Astrocyte (in vitro differentiated cells and primary cell): ENCODE measurements around the gene CBX8. TPM values are rescaled to one million over a fixed set of nuclear protein-coding genes. Genes with fewer than 3 reads are reported as not detected.

ENCODE experiments used
- DNase-seq: peaks from one replicate; pipeline ENCODE4 v3.0.0-alpha.2; 2010; ENCODE audit warnings: low read depth
- FAIRE-seq: peaks from 2 replicates; lab custom pipeline; 2011; peaks lifted over from hg19 to GRCh38; lab: Jason Lieb, UNC
- H2AFZ ChIP-seq: 2 replicates; pipeline ENCODE4 v1.6.0; 2012; ENCODE audit warnings: low read depth, low read length, inconsistent platforms
- H3K27ac ChIP-seq: 2 replicates; pipeline ENCODE4 v1.5.1; 2011; ENCODE audit warnings: low read depth, low read length, inconsistent platforms
- H3K27me3 ChIP-seq: 2 replicates; pipeline ENCODE4 v1.6.0; 2011; ENCODE audit warnings: low read length, inconsistent platforms; ENCODE audit not compliant: insufficient read depth
- H3K36me3 ChIP-seq: 2 replicates; pipeline ENCODE4 v1.5.1; 2011; ENCODE audit warnings: low read length, inconsistent platforms; ENCODE audit not compliant: insufficient read depth
- H3K4me1 ChIP-seq: 2 replicates; pipeline ENCODE4 v1.5.1; 2011; ENCODE audit warnings: low read length, inconsistent platforms; ENCODE audit not compliant: insufficient read depth
- H3K4me2 ChIP-seq: 2 replicates; pipeline ENCODE4 v1.6.0; 2012; ENCODE audit warnings: low read length, inconsistent platforms
- H3K4me3 ChIP-seq: 2 replicates; pipeline ENCODE4 v1.5.1; 2011; ENCODE audit warnings: low read depth, mild to moderate bottlenecking, low read length, inconsistent platforms; ENCODE audit not compliant: insufficient read depth
- H3K79me2 ChIP-seq: 2 replicates; pipeline ENCODE4 v1.6.0; 2012; ENCODE audit warnings: mild to moderate bottlenecking, low read length, inconsistent platforms; ENCODE audit not compliant: insufficient read depth
- H3K9ac ChIP-seq: 2 replicates; pipeline ENCODE4 v1.6.0; 2012; ENCODE audit warnings: mild to moderate bottlenecking, low read length, inconsistent platforms
- H3K9me3 ChIP-seq: 2 replicates; pipeline ENCODE4 v1.5.1; 2012; ENCODE audit warnings: low read depth, mild to moderate bottlenecking, low read length, inconsistent platforms; ENCODE audit not compliant: insufficient read depth
- H4K20me1 ChIP-seq: 2 replicates; pipeline ENCODE4 v1.6.0; 2012; ENCODE audit warnings: low read length, inconsistent platforms; ENCODE audit not compliant: insufficient read depth
- H3K27ac Mint-ChIP-seq: one replicate; pipeline ENCODE4 v1.8.0; 2021; ENCODE audit warnings: mild to moderate bottlenecking, mixed read lengths; ENCODE audit not compliant: unreplicated experiment
- H3K27me3 Mint-ChIP-seq: one replicate; pipeline ENCODE4 v1.8.0; 2021; ENCODE audit warnings: low read depth, mixed read lengths; ENCODE audit not compliant: unreplicated experiment
- H3K36me3 Mint-ChIP-seq: one replicate; pipeline ENCODE4 v1.8.0; 2021; ENCODE audit warnings: low read depth, mixed read lengths; ENCODE audit not compliant: unreplicated experiment
- H3K4me1 Mint-ChIP-seq: one replicate; pipeline ENCODE4 v1.8.0; 2021; ENCODE audit warnings: low read depth, mixed read lengths; ENCODE audit not compliant: unreplicated experiment
- H3K4me3 Mint-ChIP-seq: one replicate; pipeline ENCODE4 v1.8.0; 2021; ENCODE audit warnings: mild to moderate bottlenecking, moderate library complexity, mixed read lengths; ENCODE audit not compliant: unreplicated experiment
- H3K9me3 Mint-ChIP-seq: one replicate; pipeline ENCODE4 v1.8.0; 2021; ENCODE audit warnings: mild to moderate bottlenecking, mixed read lengths; ENCODE audit not compliant: unreplicated experiment
- EZH2 ChIP-seq: IDR thresholded peaks from 2 replicates; pipeline ENCODE4 v1.6.1; 2012; ENCODE audit warnings: mild to moderate bottlenecking, low read length, inconsistent platforms; ENCODE audit not compliant: insufficient read depth
- total RNA-seq: library from RNA; stranded (reverse); gene quantifications from 2 replicates; pipeline ENCODE4 v1.2.1, GENCODE V29; 2021
- TF ChIP-seq, protein P1 (sequence below): IDR thresholded peaks from 2 replicates; pipeline ENCODE4 v1.5.1; 2011; ENCODE audit warnings: low read depth, mild to moderate bottlenecking, inconsistent platforms, low read length, moderate library complexity; ENCODE audit not compliant: insufficient read depth

The CBX8 gene
- total RNA-seq, 1 donor from 2014 or later, result 3.4 TPM

DNA sequence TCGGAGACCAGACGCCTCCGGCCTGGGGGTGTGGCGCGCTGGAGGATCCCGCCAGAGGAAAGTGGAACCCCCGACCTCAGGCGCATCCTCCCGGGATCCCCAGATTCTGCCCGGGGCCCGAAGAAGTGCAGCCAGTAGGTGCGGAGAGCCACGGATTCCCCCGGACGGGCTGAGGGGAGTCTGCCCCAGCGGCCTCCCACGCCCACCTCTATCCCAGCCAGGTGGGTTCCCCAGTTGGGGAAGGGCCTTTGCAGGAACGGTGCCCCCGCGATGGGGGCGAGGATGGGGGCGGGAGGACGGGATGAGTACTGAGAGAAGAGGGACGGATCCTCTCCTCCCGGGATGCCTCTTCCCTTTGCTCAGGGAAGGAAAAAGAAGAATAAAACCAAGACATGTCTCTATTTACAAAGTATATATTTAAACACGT, 5.1 kb downstream of the CBX8 start:
- Mint-ChIP-seq H3K36me3 (peaks cover 2% of the 10 kb centered on the region), H3K9me3 (peaks cover 5% of the 10 kb centered on the region), H3K4me3 (no peak overlapping the region), H3K27ac (no peak overlapping the region), H3K4me1 (peaks cover 8% of the 10 kb centered on the region), H3K27me3 (peaks cover 41% of the 10 kb centered on the region)
- H3K27me3 ChIP-seq, result peaks cover 48% of the 10 kb centered on the region
- DNase-seq (no peak), FAIRE-seq (no peak)
- peaks cover 25% of the 10 kb centered on the region for H3K4me1 ChIP-seq
- H3K36me3 ChIP-seq, result no peaks in the 10 kb centered on the region
- H3K4me3 ChIP-seq, result no peak overlapping the region
- no peak overlapping the region for H2AFZ ChIP-seq
- H3K9me3 ChIP-seq, result no peaks in the 10 kb centered on the region
- peaks cover 31% of the 10 kb centered on the region for H4K20me1 ChIP-seq
- peaks cover 6% of the 10 kb centered on the region for H3K79me2 ChIP-seq
- H3K9ac ChIP-seq, result no peak overlapping the region
- no peak overlapping the region for H3K27ac ChIP-seq
- no peak overlapping the region for H3K4me2 ChIP-seq
- TF ChIP-seq EZH2, result no peak
- TF ChIP-seq, protein P1, sequence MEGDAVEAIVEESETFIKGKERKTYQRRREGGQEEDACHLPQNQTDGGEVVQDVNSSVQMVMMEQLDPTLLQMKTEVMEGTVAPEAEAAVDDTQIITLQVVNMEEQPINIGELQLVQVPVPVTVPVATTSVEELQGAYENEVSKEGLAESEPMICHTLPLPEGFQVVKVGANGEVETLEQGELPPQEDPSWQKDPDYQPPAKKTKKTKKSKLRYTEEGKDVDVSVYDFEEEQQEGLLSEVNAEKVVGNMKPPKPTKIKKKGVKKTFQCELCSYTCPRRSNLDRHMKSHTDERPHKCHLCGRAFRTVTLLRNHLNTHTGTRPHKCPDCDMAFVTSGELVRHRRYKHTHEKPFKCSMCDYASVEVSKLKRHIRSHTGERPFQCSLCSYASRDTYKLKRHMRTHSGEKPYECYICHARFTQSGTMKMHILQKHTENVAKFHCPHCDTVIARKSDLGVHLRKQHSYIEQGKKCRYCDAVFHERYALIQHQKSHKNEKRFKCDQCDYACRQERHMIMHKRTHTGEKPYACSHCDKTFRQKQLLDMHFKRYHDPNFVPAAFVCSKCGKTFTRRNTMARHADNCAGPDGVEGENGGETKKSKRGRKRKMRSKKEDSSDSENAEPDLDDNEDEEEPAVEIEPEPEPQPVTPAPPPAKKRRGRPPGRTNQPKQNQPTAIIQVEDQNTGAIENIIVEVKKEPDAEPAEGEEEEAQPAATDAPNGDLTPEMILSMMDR, result no peak

DNA sequence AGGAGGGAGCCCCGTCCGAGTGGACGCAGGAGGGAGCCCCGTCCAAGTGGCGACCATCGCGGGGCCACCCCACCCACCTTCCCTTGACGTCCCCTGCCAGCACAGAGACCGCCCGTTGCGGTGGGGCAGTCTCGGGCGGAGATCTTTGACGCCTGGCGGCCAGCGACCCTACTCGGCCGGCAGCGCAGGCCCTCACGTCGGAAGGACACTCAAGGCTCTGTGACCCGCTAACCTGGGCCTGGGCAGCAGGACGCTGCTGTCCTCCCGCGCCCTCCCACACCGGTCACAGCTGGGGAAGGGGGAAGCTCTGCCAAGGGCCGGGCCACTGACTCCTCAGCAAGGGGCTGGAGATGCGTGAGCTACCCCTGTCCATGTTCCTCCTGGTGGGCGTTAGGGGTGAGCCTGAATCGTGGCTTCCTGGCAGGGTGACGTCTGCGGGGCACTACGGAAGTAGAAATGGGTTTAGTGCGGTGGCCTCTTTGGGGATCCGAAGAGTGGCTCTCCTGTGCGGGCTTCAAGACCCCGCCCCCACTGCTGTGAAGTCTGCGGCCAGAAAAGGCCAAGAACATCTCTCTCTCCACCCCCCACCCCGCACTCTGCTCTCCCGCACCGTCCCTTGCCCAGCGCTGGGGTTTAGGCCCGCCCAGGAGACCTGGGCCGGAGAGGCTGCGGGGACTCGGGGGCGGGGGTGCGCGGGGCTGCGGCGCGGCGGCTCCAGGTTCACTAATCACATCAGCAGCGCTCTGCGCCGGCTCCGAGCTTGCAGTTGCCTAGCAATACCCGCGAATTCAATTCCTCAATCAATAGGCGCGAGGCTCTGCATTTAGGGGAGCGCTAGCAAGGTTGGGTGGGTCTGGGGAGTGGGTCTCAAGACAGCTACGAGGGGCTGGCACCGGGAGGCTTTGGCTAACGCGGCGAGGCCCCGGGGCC, 5.8 kb downstream of the CBX8 start:
- DNase-seq, result no peak
- H3K27ac ChIP-seq, result no peak overlapping the region
- H3K4me2 ChIP-seq, result no peak overlapping the region
- Mint-ChIP-seq H3K9me3 (peaks cover 5% of the 10 kb centered on the region), H3K36me3 (peaks cover 5% of the 10 kb centered on the region), H3K27ac (no peak overlapping the region), H3K4me3 (no peak overlapping the region), H3K27me3 (peaks cover 45% of the 10 kb centered on the region), H3K4me1 (peaks cover 10% of the 10 kb centered on the region)
- peaks cover 48% of the 10 kb centered on the region for H3K27me3 ChIP-seq
- H3K4me3 ChIP-seq, result no peak overlapping the region
- H4K20me1 ChIP-seq, result peaks cover 26% of the 10 kb centered on the region
- no peaks in the 10 kb centered on the region for H3K9me3 ChIP-seq
- peaks cover 2% of the 10 kb centered on the region for H3K79me2 ChIP-seq
- TF ChIP-seq, protein P1, result no peak
- TF ChIP-seq EZH2, result peak; percentile 88
- H3K4me1 ChIP-seq, result peaks cover 19% of the 10 kb centered on the region
- H3K36me3 ChIP-seq, result no peaks in the 10 kb centered on the region
- no peak for FAIRE-seq
- no peak overlapping the region for H3K9ac ChIP-seq
- H2AFZ ChIP-seq, result no peak overlapping the region
